ENCODE results near the gene SPC25.
A peak's percentile ranks its signal among the peaks of the same experiment; 100 is the strongest.
"Not testable (repeated sequence)": the region's sequence is repeated elsewhere in the genome, so short reads cannot be mapped to it uniquely, and the experiment has no call there.

Gene SPC25, protein sequence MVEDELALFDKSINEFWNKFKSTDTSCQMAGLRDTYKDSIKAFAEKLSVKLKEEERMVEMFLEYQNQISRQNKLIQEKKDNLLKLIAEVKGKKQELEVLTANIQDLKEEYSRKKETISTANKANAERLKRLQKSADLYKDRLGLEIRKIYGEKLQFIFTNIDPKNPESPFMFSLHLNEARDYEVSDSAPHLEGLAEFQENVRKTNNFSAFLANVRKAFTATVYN

DNA sequence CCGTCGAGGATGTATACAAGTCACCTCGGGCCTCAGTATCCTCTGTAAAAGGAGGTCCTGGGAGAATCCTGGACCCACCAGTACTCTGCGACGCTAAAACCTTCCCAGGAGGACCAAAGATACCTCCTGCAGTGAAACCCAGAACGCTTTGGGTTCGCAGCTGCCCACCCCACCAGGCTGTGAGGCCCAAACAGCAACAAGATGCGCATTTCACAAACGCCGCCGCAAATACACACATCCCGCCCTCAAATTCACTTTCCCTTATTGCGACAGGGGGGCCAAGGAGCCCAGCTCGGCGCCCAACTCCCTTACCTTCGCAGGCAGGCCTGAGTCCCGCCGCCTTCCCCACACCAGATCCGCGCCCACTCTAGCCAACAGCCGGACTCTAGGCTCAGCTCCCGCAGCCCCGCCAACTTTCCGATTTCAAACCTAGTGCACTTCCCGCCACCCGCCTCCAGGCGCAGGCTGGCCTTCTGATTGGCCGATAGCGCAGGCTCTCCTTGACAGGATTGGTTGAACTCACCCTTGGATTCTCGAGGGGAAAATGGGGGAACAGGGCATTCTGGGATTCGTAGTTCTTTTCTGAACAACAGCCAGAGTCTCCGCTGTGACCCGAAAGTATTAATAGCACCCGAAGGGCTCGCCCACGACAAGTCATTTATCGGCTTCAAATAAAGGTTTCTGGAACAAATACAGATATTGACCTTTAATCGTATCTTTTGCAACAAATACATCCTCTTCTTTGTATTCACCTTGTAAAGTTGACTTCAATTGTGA lies at the start of gene SPC25:
TSS of gene SPC25 (minus strand) at position 425 of the 777 bp plus-strand sequence. CDS start 911 bp downstream, outside the sequence.
- peak; percentile 91 for DNase-seq (ENCODE audit: low spot score)

DNA sequence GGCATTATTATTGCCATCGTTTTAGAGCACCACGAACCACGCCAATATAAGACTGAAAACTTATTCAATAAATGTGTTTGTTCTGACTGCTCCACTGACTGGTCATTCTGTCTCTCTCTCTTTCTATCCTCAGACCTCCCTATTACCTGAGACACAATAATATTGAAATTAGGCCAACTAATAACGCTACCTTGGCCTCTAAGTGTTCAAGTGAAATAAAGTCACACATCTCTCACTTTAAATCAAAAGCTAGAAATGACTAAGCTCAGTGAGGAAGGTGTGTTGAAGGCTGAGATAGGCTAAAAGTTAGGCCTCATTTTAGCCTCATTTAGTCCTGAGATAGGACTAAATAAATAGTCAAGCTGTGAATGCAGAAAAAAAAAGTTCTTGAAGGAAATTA lies 49.7 kb upstream of the SPC25 start:
- DNase-seq (ENCODE audit: low spot score) = no peak

DNA sequence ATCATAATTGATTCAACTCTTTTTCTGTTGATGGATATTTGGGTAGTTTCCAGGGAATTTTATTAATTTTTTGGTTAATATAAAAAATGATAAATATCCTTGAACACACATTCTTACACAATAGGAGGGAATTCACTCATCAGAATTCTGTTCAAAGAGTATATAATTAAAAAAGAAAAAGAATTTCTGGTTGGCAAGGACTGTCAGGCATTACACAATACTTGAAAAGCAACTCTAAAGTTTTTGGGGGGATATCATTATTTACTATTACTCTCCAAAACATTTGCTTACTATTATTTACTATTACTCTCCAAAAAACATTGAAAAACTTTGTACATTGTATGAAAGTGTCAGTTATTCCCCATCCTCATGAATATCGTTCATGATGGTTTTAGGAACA lies 48.8 kb upstream of the SPC25 start:
- no peak for DNase-seq (ENCODE audit: low spot score)

DNA sequence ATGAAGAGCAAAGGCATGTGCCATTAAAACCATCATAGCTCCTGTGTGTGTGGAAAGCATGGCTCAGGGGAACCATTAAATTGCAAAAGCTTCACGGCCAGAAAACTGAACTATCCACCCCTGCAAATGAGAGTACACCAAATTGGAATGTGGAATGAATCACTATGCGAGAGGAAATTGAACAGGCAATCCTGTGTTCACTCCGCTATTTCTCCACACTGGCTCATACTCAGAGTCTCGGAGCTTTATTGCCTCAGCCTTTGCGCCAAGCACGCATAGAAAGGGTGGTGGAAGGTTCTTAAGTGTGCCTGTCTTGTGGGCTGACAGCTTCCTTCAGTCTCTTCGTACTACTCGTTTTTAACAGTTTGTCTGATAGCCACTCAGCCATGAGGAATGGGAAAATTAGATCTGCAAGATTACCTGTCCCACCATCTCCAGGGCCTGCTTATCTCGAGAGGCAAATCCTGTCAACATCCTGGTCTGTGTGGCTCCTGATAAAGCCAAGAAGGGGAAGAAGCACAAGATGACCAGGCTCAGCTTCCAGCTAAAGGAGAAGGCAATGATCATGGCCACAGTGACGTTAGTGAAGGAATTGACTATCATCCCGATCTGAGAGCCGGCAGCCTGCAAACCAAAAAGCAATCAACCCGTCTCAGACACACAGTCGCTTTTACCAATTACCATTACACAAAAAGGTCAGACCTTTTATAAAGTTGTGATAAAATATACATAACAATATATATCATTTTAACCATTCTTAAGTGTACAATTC lies 45.8 kb upstream of the SPC25 start:
- DNase-seq (ENCODE audit: low spot score) = no peak

DNA sequence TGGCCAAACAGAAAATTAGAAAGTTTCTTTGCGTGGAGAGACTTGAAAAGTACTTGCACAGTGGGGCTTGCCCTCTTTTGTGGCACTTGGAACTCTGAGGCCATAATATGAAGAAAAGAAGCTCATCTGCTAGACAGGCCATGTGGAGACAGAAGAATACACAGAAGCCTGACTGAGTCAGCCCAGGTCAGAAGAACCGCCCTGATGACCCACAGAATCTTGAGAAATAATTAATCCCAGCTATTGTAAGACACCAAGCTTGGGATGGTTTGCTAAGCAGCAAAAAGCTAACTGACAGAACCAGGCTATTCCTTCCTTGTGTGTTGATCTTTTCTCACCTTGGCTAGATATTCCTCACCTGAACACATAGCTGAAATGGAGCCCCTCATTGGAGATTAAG lies 44.6 kb upstream of the SPC25 start:
- DNase-seq (ENCODE audit: low spot score) = no peak

DNA sequence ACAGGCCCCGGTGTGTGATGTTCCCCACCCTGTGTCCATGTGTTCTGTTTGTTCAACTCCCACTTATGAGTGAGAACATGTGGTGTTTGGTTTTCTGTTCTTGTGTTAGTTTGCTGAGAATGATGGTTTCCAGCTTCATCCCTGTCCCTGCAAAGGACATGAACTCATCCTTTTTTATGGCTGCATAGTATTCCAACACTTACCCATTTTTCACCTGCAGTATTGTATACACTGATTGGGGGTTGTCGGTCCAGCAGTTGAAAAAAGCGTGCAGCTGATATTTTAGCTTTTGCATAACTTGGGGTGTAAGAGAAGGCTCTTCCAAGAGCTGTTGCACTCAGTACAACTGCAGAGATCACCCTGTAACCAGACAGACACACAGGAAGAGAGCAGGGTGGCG lies 41.9 kb upstream of the SPC25 start:
- DNase-seq (ENCODE audit: low spot score) = not testable (repeated sequence)

DNA sequence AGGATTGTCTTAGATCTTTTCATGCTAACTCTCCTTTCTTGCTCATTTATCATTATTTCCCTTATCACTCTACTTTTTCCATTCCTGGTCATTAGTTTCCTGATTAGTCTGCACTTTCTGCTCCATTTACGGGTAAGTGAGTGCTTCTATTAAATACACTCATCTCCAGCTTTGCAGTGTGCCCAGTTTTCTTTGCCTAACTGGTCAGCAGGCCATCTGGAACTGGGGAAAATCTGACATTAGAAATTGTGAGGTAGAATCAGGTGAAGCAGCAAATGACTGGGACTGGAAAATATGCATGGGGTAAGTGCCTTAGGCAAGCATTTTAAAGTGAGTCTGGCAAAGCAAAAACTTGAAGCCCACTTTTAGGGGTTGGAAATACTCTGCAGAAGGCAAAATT lies 40.0 kb upstream of the SPC25 start:
- no peak for DNase-seq (ENCODE audit: low spot score)

DNA sequence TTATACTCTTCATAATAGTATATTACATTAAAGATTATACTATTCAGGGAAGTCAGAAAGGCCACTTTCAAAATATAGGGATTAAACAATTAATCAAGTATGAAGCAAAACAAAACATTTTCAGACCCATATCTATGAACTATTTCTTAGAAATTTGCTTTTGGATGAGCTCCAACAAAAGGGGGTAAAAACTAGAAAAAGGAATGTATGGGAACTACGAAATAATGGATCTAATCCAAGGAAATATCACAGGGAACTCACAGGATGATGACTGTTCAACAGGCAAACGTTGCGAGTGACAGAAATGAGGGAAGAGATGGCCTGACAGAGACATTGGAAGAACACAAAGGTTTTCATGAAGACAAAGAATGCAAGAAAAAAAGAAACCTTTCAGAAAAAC lies 38.8 kb upstream of the SPC25 start:
- DNase-seq (ENCODE audit: low spot score) = no peak

DNA sequence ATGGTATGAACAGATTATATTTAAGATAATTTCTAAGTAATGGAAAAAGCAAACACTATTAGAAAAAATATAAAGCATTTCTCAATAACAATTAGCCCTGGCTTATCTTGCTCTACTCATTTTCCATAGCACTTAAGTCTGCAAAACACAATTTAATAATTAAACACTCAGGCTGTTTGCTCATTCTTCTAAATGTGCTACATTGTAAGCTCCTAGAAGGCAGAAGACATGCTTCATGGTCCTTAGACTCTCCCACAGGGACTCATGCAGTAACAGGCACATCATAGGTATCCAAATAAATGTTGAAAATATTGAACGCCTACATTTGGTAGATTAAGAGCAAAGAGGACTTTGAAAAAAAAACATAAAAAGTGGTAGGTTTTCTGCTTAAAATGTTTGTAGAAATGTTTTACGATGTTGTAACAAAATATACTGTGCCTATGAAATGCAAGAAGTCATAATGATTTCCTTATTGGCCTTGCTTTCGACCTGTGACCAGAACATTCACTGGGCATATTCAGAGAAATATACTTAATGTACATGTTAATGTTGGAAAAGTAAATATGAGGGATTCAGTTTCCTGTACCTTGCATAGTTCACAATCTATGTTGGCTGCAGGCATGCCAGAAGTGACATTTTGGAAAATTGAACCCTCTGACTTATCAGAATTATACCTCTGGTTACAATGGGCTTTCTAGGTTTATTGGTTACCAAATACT lies 38.0 kb upstream of the SPC25 start:
- no peak for DNase-seq (ENCODE audit: low spot score)

DNA sequence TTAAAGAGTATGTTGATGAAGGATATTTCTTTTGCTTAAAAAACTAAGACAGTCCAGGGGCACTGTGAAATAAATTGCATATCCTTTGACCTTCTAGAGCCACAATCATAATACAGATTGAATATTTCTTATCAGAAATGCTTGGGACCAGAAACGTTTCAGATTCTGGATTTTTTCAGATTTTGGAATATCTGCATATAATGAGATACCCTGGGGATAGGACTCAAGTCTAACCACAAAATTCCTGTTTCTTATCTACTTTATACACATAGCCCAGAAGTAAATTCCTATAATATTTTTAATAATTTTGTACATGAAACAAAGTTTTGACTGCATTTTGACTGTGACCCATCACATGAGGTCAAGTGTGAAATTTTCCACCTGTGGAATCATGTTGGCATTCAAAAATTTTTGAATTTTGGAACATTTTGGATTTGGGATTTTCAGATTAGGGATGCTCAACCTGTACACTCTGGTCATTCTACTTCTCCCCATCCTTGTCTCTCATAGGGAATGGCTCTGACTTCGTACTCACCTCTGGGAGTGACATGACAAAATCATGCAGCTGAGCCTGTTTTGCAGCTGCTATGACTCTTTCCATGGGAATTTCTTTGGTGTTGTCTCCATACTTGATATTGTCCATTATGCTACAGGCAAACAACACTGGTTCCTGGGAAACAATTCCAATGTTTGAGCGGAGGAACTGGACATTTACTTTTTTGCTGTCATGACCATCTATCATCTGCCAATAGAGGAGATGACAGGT lies 36.6 kb upstream of the SPC25 start:
- no peak for DNase-seq (ENCODE audit: low spot score)

DNA sequence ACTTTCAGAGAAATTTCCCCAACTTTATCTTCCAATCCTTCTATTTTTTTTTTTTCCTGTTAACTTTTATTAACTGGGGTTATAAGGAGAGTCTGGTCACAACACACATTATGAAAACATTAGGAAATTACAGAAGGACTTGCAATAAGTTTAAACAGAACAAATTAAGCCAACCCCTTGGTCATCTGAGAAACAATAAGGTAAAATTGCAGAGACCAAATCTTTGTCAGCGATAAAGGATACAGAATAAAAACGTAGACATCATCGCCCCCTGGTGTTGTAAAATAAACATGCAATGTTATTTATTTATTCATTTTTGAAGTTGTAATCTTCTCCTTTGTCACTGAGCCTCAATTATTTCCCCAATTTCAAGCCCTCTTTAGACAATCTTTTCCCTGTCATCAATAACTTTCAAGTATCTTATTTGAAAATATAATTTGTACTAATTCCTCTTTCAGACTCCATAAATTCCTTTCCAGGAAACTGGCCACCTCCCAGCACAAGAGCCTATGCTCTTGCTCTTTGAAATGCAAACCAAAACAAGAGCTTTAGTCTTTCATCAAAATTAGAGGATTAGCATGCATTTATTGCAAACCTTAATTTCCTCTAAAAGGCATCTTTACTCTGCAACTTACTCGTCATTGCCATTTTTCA lies 30.4 kb upstream of the SPC25 start:
- DNase-seq (ENCODE audit: low spot score) = peak; percentile 35

DNA sequence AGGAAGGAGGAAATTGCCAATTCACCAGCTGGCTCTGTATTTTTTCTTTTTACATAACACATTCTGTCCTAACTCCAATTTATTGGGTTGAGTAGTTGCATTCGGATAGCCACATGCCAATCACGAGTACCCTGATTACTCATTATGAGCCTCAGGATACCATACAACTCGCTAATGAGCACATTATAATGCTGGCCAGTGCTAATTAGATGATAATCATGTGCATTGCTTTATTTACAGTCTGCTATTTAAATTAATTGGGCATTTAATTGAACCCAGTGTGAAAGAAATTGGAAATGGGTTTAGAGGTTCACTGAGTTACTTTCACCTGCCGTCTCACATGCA lies 26.1 kb upstream of the SPC25 start:
- no peak for DNase-seq (ENCODE audit: low spot score)

DNA sequence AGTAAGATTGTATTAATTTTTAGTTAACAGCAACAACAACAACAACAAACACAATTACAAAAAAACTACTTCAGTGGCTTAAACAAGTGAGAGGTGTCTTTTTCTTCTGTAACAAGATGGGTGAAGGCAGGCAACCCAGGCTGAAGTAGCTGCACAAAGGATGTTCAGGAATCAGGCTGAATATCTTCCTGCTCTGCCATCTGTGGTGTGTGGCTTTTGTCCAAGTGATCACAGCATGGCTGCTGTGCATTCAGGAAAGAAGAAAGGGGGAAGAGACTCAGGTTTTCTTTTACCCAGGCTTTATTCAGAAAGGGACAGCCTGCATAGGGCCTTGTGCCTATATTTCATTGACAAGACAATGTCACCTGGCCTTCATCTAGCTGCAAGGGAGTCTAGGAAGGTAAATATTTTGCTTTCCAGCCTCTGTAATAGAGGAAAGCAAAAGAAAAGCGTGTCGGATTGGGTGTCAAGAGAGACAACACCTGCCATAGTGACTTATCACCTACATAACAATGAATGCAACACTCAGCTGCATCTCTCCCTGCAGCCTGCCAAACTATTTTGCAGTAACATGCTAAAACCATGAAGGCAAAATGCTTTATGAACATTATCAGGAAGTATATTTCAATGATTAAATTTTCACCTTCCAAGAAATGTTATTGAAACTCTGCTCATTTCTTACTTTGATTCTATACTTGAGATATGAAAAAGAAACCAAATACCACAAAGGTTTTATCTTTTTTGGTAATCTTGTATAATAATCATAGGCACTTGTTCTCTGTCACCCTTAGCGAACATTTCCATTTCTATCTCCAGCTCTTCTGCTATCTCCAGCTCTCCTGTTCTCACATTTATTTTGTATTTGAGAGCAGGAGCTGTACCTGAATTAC lies 25.5 kb upstream of the SPC25 start:
- DNase-seq (ENCODE audit: low spot score) = no peak

DNA sequence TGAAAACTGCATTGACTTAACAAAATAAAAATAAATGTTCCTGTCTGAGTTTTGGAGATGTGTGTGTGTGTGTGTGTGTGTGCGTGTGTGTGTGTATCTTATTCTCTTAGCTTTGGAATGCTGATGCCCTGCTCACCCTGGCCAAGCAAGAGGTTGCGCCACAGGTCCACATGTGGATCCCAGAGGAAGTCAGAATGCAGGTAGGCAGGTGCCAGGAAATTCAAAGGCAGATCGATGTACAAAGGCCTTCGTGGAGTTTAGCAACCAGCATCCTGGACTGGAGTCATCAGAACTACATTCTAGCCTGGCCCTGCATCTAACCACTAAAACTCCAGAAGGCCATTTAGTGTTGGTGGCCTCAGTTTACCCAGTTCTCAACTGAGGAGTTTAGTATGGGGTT lies 23.3 kb upstream of the SPC25 start:
- no peak for DNase-seq (ENCODE audit: low spot score)

DNA sequence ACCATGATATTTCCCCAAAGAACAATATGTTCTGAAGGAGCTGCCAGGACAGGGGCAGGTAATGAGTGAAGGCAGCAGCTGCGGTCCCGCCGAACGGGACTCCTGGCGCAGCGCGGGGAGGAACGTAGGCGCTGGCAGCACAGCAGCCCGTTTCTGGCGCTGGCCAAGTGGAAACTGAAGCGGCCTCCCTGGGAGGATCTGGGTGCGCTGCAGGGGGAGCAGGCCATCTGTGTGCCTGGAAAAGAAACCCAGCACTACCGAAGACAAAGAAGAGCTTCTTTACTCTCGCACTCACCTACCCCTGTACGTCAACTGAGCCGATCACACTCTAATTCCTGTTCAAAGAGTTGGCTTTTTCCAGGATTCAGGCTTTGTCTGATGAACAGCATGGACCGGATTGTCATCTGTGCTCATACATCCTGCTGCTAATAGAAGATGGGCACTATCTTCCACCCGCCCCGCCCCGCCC lies 22.7 kb upstream of the SPC25 start:
- DNase-seq (ENCODE audit: low spot score) = no peak

DNA sequence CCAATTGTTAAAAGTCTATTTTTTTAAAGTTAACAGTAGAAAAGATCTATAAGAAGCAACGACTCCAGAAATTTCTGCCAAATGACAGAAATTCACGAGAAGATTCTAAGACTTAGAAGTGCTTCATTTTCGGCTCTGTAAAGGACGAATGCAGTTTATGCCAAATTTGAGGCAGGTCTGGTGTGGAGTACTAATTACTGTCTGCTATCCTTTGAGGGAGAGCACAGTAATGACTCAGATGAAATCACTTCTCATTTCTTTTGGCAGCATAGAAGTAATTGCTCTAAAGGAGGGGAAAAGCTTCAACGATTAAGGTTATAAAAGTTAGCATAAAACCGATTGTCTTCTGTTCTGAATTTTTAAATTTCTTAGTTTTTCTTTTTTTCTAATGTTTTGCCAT lies 22.2 kb upstream of the SPC25 start:
- no peak for DNase-seq (ENCODE audit: low spot score)

DNA sequence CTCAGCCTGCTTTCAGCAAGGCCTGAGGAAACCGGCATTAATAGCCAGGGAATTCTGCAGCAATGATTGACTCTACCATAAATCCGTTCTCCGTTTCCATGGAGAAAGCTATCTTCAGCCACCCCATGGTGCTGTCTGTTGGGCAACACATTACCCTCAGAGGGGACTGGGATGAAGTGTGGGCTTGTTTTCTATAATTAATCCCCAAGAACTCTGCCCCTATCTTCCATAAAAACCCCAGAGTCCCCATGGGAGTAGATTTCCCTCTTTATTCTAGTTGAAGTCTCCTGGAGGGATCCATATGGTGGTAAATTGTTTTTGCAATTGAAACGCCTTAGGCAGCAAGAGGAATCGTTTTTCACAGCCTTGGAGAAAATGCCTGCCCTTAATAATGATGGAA lies 20.1 kb upstream of the SPC25 start:
- no peak for DNase-seq (ENCODE audit: low spot score)

DNA sequence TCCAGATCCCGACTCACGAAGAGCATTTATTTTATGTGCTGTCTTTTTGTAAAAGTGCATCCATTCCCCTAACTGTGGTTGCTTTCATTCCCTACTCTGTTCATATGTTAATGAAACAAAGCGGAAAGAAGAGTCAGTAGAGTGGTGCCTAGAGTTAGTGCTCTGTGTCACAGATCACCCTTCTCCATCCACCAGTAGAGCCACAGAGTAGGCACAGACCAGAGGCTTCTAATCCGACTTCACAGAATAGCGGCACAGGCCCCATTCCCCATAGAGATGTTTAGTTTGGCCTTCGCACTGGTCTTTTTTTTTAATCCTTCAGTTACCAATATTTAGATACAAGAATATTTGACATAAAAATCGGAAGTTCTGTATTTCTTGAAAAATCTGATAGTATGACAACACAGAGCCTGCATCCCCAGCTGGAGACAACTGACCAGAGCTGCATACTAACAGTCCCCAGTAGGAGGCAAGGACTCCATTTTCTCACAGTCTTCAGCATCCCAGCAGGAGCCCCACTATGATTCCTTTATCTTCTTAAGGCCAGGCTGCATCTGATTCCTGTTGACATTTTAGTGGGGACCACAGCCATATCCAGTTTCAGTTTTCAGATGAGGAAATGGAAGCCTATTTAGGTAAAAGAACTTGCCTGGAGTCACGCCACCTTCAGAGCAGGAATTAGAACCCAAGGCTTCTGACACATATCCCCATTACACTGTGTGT lies 17.9 kb upstream of the SPC25 start:
- DNase-seq (ENCODE audit: low spot score) = no peak

DNA sequence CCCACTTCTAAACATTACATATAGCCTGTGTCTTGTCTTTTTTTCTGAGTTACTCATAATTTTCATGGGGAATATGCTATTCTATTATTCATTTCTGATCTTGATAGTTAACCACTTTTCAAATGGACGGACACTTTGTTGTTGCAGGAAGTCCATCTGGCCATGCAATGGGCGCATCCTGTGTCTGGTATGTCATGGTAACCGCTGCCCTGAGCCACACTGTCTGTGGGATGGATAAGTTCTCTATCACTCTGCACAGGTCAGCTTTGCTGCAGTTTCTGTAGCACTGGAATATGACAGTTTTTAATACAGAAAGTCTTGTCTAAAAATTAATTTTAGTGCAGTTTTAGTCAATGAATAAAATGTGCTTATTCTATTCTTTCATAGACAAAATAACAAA lies 14.1 kb upstream of the SPC25 start:
- DNase-seq (ENCODE audit: low spot score) = no peak

All from SW480 (cell line).